Lung (tissue), 12 donors: ENCODE results near the gene ANKRD6. TPM values are rescaled to one million over a fixed set of nuclear protein-coding genes. Genes with fewer than 3 reads are reported as not detected.

Experiments
- ATAC-seq: fragments of 200-7000 bp; cut with Tn5 transposase; one replicate; pipeline ENCODE4 v1.9.1; 2020; ENCODE audit warnings: moderate number of reproducible peaks; ENCODE audit not compliant: insufficient read depth, low FRiP score
- DNase-seq, 3 donors: peaks; one replicate each; pipeline ENCODE4 v3.0.0-alpha.2; 2013 to 2017
- H3K27ac ChIP-seq, 2 donors: one replicate each; pipeline ENCODE4 v1.5.1; 2013; ENCODE audit warnings: mild to moderate bottlenecking in 2 of 2, moderate library complexity in 2 of 2, control low read depth in 1 of 2, inconsistent platforms in 1 of 2, low read depth in 1 of 2, low read length in 1 of 2
- H3K27me3 ChIP-seq, 3 donors: one replicate each; pipeline ENCODE4 v1.5.1; 2013; ENCODE audit warnings: low read length in 2 of 3; ENCODE audit not compliant: control insufficient read depth in 3 of 3, insufficient read depth in 3 of 3
- H3K36me3 ChIP-seq, 4 donors: one replicate each; pipeline ENCODE4 v1.5.1; 2013; ENCODE audit warnings: low read length in 4 of 4, mild to moderate bottlenecking in 1 of 4, moderate library complexity in 1 of 4; ENCODE audit not compliant: control insufficient read depth in 4 of 4, insufficient read depth in 4 of 4
- H3K4me1 ChIP-seq, 5 donors: one replicate each; pipeline ENCODE4 v1.5.1; 2013; ENCODE audit warnings: low read length in 5 of 5, mild to moderate bottlenecking in 2 of 5, moderate library complexity in 1 of 5; ENCODE audit not compliant: control insufficient read depth in 5 of 5, insufficient read depth in 5 of 5
- H3K4me3 ChIP-seq: one replicate; pipeline ENCODE4 v1.5.1; 2013; ENCODE audit warnings: mild to moderate bottlenecking, control low read depth, moderate library complexity
- H3K9ac ChIP-seq, 2 donors: one replicate each; pipeline ENCODE4 v1.5.1; 2013; ENCODE audit warnings: low read length in 2 of 2, control low read depth in 1 of 2; ENCODE audit not compliant: insufficient read depth in 1 of 2
- H3K9me3 ChIP-seq, 4 donors: one replicate each; pipeline ENCODE4 v1.5.1; 2013; ENCODE audit warnings: low read length in 3 of 4, mild to moderate bottlenecking in 1 of 4, moderate library complexity in 1 of 4; ENCODE audit not compliant: control insufficient read depth in 4 of 4, insufficient read depth in 3 of 4
- WGBS, 2 donors: extraction: QIAGEN DNeasy Blood & Tissue Kit; methylation state at CpG; one replicate each; pipeline ENCODE4 v1.1.7; 2013; 5-methylcytosine and 5-hydroxymethylcytosine counted together
- polyA plus RNA-seq, 2 donors: library from polyadenylated mRNA; stranded (reverse); fragments of 200-250 nt; gene quantifications; one replicate each; pipeline ENCODE4 v1.2.1, GENCODE V29; 2013
- total RNA-seq, 2 donors: library from RNA; depleted of rRNA in 1 of 2; stranded (reverse); fragments of >200 nt in 1 of 2; gene quantifications; one replicate each; pipeline ENCODE4 v1.2.1, GENCODE V29; 2014 to 2021
- TF ChIP-seq, protein P1 (sequence below): IDR thresholded peaks from 2 replicates; pipeline ENCODE4 v1.5.1; 2012; ENCODE audit warnings: mild to moderate bottlenecking; ENCODE audit errors: control extremely low read depth, extremely low read depth
- donor health status: control.
- donor health status: control.
- donor health status: Bipolar disorder and iron deficiency.
- donor health status: healthy.
- donor health status: DM: yes; HTN: yes; CAD: no.

Gene ANKRD6
- total and polyA plus RNA-seq, 4 donors: 4.4 to 29.4 (median 16.0) TPM

- Histone ChIP-seq H3K27me3 (no peaks in the 10 kb centered on the region), H3K27ac (no peak overlapping the region), H3K4me3 (no peak overlapping the region), H3K36me3 (peaks cover 38 to 46% (median 44%) of the 10 kb centered on the region in 4 donors), H3K4me1 (peaks cover 0 to 6% (median 0%) of the 10 kb centered on the region in 5 donors), H3K9ac (no peak overlapping the region), H3K9me3 (no peaks in the 10 kb centered on the region)
- TF ChIP-seq, protein P1, sequence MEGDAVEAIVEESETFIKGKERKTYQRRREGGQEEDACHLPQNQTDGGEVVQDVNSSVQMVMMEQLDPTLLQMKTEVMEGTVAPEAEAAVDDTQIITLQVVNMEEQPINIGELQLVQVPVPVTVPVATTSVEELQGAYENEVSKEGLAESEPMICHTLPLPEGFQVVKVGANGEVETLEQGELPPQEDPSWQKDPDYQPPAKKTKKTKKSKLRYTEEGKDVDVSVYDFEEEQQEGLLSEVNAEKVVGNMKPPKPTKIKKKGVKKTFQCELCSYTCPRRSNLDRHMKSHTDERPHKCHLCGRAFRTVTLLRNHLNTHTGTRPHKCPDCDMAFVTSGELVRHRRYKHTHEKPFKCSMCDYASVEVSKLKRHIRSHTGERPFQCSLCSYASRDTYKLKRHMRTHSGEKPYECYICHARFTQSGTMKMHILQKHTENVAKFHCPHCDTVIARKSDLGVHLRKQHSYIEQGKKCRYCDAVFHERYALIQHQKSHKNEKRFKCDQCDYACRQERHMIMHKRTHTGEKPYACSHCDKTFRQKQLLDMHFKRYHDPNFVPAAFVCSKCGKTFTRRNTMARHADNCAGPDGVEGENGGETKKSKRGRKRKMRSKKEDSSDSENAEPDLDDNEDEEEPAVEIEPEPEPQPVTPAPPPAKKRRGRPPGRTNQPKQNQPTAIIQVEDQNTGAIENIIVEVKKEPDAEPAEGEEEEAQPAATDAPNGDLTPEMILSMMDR: no peak
- DNase-seq (no peak), ATAC-seq (no peak)
- WGBS, 2 donors: 89 to 95% methylated on average over 1 of the region's 1 CpG
Measured at GRCh38 chr6:89661559-89661958, 228.6 kb downstream of the ANKRD6 start.

- DNase-seq (no peak), ATAC-seq (no peak)
- TF ChIP-seq, protein P1: no peak
- H3K36me3 ChIP-seq: peaks cover 31 to 39% (median 37%) of the 10 kb centered on the region in 4 donors
- H3K9me3 ChIP-seq: no peaks in the 10 kb centered on the region
- WGBS, 2 donors: 92 to 95% methylated on average over 4 of the region's 4 CpGs
- H3K4me3 ChIP-seq: no peak overlapping the region
- H3K27me3 ChIP-seq: no peaks in the 10 kb centered on the region
- no peak overlapping the region for H3K9ac ChIP-seq
- peaks cover 0 to 6% (median 0%) of the 10 kb centered on the region in 5 donors for H3K4me1 ChIP-seq
- no peak overlapping the region for H3K27ac ChIP-seq
Measured at GRCh38 chr6:89662659-89663223, 229.8 kb downstream of the ANKRD6 start.

DNA sequence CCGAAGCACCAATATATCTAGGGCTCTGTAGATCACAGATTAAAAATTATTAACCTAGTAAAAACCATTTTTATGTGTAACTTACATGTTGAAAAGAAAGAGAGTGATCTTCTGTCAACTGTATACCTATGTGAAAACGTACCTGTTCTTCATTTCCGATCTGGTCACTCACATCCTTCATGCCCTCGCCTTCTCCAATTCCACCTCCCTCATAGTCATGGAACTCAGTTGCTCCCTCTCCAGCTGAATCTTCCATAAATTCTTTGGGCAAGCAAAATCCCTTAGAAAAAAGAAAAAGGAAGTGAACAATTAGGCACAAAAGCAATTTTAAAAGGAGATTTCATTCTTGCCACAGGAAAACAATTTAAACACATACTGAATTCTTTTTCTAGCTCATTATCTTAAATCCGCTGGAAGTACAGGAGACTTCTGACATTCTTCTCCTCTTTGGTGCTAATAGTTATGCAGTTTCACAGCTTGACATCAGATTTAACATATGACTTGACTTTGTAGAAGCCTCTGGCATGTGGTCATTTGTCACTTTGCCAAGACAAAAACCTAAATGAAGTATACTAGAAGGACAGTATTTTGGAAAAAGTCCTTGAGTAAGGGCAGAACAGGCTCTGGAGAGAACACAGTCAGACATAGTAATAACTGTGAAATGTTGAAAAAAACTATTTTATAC lies 235.1 kb downstream of the ANKRD6 start:
- TF ChIP-seq, protein P1: no peak
- Histone ChIP-seq H3K4me1 (peaks cover 0 to 10% (median 0%) of the 10 kb centered on the region in 5 donors), H3K27ac (no peak overlapping the region), H3K9me3 (no peaks in the 10 kb centered on the region), H3K9ac (no peak overlapping the region), H3K4me3 (no peak overlapping the region), H3K36me3 (peaks cover 13 to 36% (median 26%) of the 10 kb centered on the region in 4 donors), H3K27me3 (no peaks in the 10 kb centered on the region)
- WGBS, 2 donors: 93 to 94% methylated on average over 5 of the region's 5 CpGs
- ATAC-seq (no peak), DNase-seq (peak in 2 of 3 donors; percentile 49 to 61)
